GM20431 (cell line): ENCODE measurements around the gene COL4A4.
"Not testable (repeated sequence)": the region's sequence is repeated elsewhere in the genome, so short reads cannot be mapped to it uniquely, and the experiment has no call there.

Experiments
- in situ Hi-C: fragments of 300-500 bp; cut with MseI, MboI; formaldehyde crosslinking; loops from one replicate; pipeline ENCODE4 v1.15.0; 2020; ENCODE audit warnings: low sequenced_read_pairs; ENCODE audit not compliant: unreplicated experiment

COL4A4 gene

GRCh38 chr2:227123697-227124096 is 40.3 kb downstream of the COL4A4 start:
- in situ Hi-C loops: no loop called here

- in situ Hi-C loops: no loop called here
Observed at GRCh38 chr2:227118353-227118752, 45.7 kb downstream of the COL4A4 start.

GRCh38 chr2:227117852-227118251 is 46.2 kb downstream of the COL4A4 start:
- in situ Hi-C loops: no loop called here

GRCh38 chr2:227117027-227117426 is 47.0 kb downstream of the COL4A4 start:
- in situ Hi-C loops: no loop called here

- in situ Hi-C loops: no loop called here
Observed at GRCh38 chr2:227115761-227116160, 48.2 kb downstream of the COL4A4 start.

GRCh38 chr2:227106845-227107759 is 56.9 kb downstream of the COL4A4 start:
- in situ Hi-C loops: no loop called here

- in situ Hi-C loops: no loop called here
Observed at GRCh38 chr2:227103583-227103982, 60.4 kb downstream of the COL4A4 start.

GRCh38 chr2:227099340-227099739 is 64.7 kb downstream of the COL4A4 start:
- in situ Hi-C loops: no loop called here

- in situ Hi-C loops: no loop called here
Observed at GRCh38 chr2:227098162-227098515, 65.9 kb downstream of the COL4A4 start.

GRCh38 chr2:227097495-227098161 is 66.4 kb downstream of the COL4A4 start:
- in situ Hi-C loops: no loop called here

GRCh38 chr2:227095346-227095745 is 68.7 kb downstream of the COL4A4 start:
- in situ Hi-C loops: no loop called here

GRCh38 chr2:227082286-227082685 is 81.7 kb downstream of the COL4A4 start:
- in situ Hi-C loops: no loop called here

- in situ Hi-C loops: no loop called here
Observed at GRCh38 chr2:227079726-227080125, 84.3 kb downstream of the COL4A4 start.

- in situ Hi-C loops: not testable (repeated sequence)
Observed at GRCh38 chr2:227065065-227065464, 98.9 kb downstream of the COL4A4 start.

- in situ Hi-C loops: no loop called here
Observed at GRCh38 chr2:227058888-227059399, 105.1 kb downstream of the COL4A4 start.

GRCh38 chr2:227057743-227058447 is 106.1 kb downstream of the COL4A4 start:
- in situ Hi-C loops: no loop called here

- in situ Hi-C loops: no loop called here
Observed at GRCh38 chr2:227057060-227057459, 106.9 kb downstream of the COL4A4 start.

GRCh38 chr2:227054006-227054405 is 110.0 kb downstream of the COL4A4 start:
- in situ Hi-C loops: no loop called here

- in situ Hi-C loops: no loop called here
Observed at GRCh38 chr2:227052879-227053278, 111.1 kb downstream of the COL4A4 start.

GRCh38 chr2:227043981-227044380 is 120.0 kb downstream of the COL4A4 start:
- in situ Hi-C loops: no loop called here
